Activated T-cell treated with anti-CD3 and anti-CD28 coated beads for 24 hours (primary cell): ENCODE results near the gene ABCF2.

ENCODE experiments used
- DNase-seq: peaks from one replicate; pipeline ENCODE4 v3.0.0-alpha.2; 2020; ENCODE audit warnings: low read depth

The ABCF2 gene

GRCh38 chr7:151252961-151253711 lies 26.1 kb upstream of the ABCF2 start:
- DNase-seq = no peak

GRCh38 chr7:151252561-151252835 lies 25.5 kb upstream of the ABCF2 start:
- DNase-seq = no peak

- DNase-seq = no peak
These were observed 24.9 kb upstream of the ABCF2 start for GRCh38 chr7:151251689-151252560.

- DNase-seq = no peak
These were observed 24.3 kb upstream of the ABCF2 start for GRCh38 chr7:151251328-151251688.

- DNase-seq = no peak
These were observed 23.5 kb upstream of the ABCF2 start for GRCh38 chr7:151250181-151251132.

- no peak for DNase-seq
These were observed 22.7 kb upstream of the ABCF2 start for GRCh38 chr7:151249732-151250072.

GRCh38 chr7:151249034-151249731 lies 22.2 kb upstream of the ABCF2 start:
- DNase-seq = no peak

- DNase-seq = no peak
These were observed 21.5 kb upstream of the ABCF2 start, which contains the start of gene SMARCD3 for GRCh38 chr7:151248346-151249033. SMARCD3 (minus strand) TSS chr7:151248694; CDS start chr7:151248562, 132 bp downstream.

GRCh38 chr7:151247611-151248345 lies 20.8 kb upstream of the ABCF2 start:
- DNase-seq = no peak

GRCh38 chr7:151246851-151247580 lies 20.0 kb upstream of the ABCF2 start:
- no peak for DNase-seq

GRCh38 chr7:151246102-151246850 lies 19.3 kb upstream of the ABCF2 start:
- DNase-seq = no peak

GRCh38 chr7:151245360-151246101 lies 18.5 kb upstream of the ABCF2 start:
- DNase-seq = no peak

- DNase-seq = no peak
These were observed 17.9 kb upstream of the ABCF2 start for GRCh38 chr7:151244841-151245346.

GRCh38 chr7:151244196-151244840 lies 17.3 kb upstream of the ABCF2 start:
- DNase-seq = no peak

- no peak for DNase-seq
These were observed 16.6 kb upstream of the ABCF2 start for GRCh38 chr7:151243408-151244195.

- no peak for DNase-seq
These were observed 16.0 kb upstream of the ABCF2 start for GRCh38 chr7:151243045-151243349.
